ENCODE data around the gene MCEMP1. TPM values are rescaled to one million over a fixed set of nuclear protein-coding genes. Genes with fewer than 3 reads are reported as not detected.
A peak's percentile ranks its signal among the peaks of the same experiment; 100 is the strongest.

Gene MCEMP1
- total and polyA plus RNA-seq, 2 experiments from 2014 or later: not detected

DNA sequence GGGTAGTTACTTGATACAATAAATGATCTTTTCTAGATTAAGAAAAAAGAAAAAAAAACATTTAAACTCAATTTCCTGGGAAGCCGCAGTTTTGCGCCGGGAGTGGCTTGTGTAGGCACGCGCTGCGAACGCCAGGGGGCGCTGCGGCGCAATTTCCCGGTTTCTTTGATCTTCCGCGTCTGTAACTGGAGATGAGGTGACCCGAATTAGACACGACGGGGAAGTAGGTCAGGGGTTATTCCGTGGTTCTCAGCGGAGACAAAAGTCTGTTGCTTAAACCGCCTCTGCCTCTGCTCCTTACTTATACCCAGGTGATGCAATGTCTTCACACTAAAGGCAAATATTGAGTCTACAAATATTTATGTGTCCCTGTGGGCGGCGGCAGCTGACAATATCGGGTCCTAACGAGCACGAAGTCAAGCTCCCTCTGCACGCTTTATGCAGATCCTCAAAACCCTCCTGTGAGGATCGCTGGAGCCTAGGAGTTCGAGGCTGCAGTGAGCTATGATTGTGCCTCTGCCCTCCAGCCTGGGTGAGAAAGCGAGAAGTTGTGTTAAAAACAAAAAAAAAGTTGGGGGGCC is 24.7 kb upstream of the MCEMP1 start:
- WGBS (ENCODE audit: low lambda C conversion rate, missing lambda C conversion rate): 7% methylated on average over 28 of the region's 28 CpGs
- H3K27me3 ChIP-seq: no peaks in the 10 kb centered on the region
- no peaks in the 10 kb centered on the region for H3K36me3 ChIP-seq (replicated peaks; ENCODE audit: insufficient read depth, low read depth)
- H3K4me2 ChIP-seq: peak overlapping the region; percentile 77
- H3K27ac ChIP-seq: peak overlapping the region; percentile 41
- peak; percentile 87 for DNase-seq (ENCODE audit: low spot score)
- H4K20me1 ChIP-seq (ENCODE audit: insufficient read depth, poor library complexity, severe bottlenecking): no peaks in the 10 kb centered on the region
- H3K9me3 ChIP-seq (ENCODE audit: low read depth): no peaks in the 10 kb centered on the region
- H3K9me2 ChIP-seq (replicated peaks; ENCODE audit: insufficient read depth): no peaks in the 10 kb centered on the region
- no peaks in the 10 kb centered on the region for H3K79me2 ChIP-seq
- H3K4me1 ChIP-seq (ENCODE audit: insufficient read depth): no peaks in the 10 kb centered on the region
- no peak overlapping the region for H3K4me3 ChIP-seq
- peak overlapping the region; percentile 54 for H2AFZ ChIP-seq
- no peak for TF ChIP-seq EZH2phosphoT487 (IDR thresholded peaks at IDR 0.05; ENCODE audit: low read depth, severe bottlenecking, unreplicated experiment)
- no peak for TF ChIP-seq EZH2 (IDR thresholded peaks at IDR 0.05; ENCODE audit: borderline replicate concordance)
- TF ChIP-seq, protein P1, sequence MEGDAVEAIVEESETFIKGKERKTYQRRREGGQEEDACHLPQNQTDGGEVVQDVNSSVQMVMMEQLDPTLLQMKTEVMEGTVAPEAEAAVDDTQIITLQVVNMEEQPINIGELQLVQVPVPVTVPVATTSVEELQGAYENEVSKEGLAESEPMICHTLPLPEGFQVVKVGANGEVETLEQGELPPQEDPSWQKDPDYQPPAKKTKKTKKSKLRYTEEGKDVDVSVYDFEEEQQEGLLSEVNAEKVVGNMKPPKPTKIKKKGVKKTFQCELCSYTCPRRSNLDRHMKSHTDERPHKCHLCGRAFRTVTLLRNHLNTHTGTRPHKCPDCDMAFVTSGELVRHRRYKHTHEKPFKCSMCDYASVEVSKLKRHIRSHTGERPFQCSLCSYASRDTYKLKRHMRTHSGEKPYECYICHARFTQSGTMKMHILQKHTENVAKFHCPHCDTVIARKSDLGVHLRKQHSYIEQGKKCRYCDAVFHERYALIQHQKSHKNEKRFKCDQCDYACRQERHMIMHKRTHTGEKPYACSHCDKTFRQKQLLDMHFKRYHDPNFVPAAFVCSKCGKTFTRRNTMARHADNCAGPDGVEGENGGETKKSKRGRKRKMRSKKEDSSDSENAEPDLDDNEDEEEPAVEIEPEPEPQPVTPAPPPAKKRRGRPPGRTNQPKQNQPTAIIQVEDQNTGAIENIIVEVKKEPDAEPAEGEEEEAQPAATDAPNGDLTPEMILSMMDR (IDR thresholded peaks at IDR 0.05; ENCODE audit: poor library complexity): peak; percentile 95

DNA sequence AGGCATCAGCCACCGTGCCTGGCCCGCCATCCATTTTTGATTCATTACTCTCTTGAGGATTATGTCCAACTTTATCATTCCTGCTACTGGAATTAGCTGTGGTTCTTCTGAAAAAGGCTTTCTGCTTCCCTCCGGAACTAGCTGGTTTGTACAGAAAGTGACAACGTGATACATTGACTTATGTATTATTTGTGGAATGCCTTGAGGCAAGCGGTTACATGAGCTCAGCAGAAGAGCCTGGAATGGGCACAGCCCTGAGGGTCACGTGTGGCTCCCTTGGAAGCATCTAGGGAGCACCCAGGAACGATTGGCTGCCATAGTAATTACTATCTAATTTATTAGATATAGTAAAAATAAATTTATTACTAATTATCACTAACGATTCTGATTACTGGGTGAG is 22.5 kb upstream of the MCEMP1 start:
- Histone ChIP-seq H3K9me3 (ENCODE audit: low read depth) (no peaks in the 10 kb centered on the region), H3K36me3 (replicated peaks; ENCODE audit: insufficient read depth, low read depth) (no peaks in the 10 kb centered on the region), H3K9me2 (replicated peaks; ENCODE audit: insufficient read depth) (no peaks in the 10 kb centered on the region), H3K4me1 (ENCODE audit: insufficient read depth) (no peaks in the 10 kb centered on the region), H3K27ac (no peak overlapping the region), H3K4me3 (no peak overlapping the region), H3K4me2 (no peak overlapping the region), H3K27me3 (no peaks in the 10 kb centered on the region), H2AFZ (no peak overlapping the region), H4K20me1 (ENCODE audit: insufficient read depth, poor library complexity, severe bottlenecking) (no peaks in the 10 kb centered on the region), H3K79me2 (no peaks in the 10 kb centered on the region)
- WGBS (ENCODE audit: low lambda C conversion rate, missing lambda C conversion rate): 67% methylated on average over 8 of the region's 8 CpGs
- DNase-seq (ENCODE audit: low spot score): no peak
- TF ChIP-seq, protein P1 (IDR thresholded peaks at IDR 0.05; ENCODE audit: poor library complexity): no peak
- TF ChIP-seq EZH2 (IDR thresholded peaks at IDR 0.05; ENCODE audit: borderline replicate concordance) (no peak), EZH2phosphoT487 (IDR thresholded peaks at IDR 0.05; ENCODE audit: low read depth, severe bottlenecking, unreplicated experiment) (no peak)

DNA sequence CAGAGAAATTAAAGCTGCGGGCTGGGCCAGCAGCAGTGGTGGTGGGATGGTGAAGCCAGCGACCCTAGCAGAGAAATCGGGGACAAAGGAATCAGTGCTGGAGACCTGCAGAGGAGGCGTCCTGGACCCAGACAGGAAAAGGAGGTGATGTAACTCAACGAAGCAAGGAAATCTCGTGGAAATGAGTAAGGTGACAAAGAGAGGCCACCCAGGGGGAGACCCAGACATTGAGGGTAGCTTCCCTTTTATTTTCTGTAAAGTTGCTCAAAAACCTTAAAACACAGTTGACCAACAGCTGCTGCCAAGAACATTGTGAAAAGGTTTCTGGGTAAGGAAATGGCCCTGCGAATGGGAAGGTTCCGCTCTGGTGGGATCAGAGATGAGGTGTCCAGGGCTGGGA is 21.3 kb upstream of the MCEMP1 start:
- no peaks in the 10 kb centered on the region for H3K4me1 ChIP-seq (ENCODE audit: insufficient read depth)
- no peak overlapping the region for H3K4me2 ChIP-seq
- WGBS (ENCODE audit: low lambda C conversion rate, missing lambda C conversion rate): 85% methylated on average over 8 of the region's 8 CpGs
- H3K9me2 ChIP-seq (replicated peaks; ENCODE audit: insufficient read depth): no peaks in the 10 kb centered on the region
- no peaks in the 10 kb centered on the region for H3K27me3 ChIP-seq
- no peaks in the 10 kb centered on the region for H3K9me3 ChIP-seq (ENCODE audit: low read depth)
- H3K79me2 ChIP-seq: no peaks in the 10 kb centered on the region
- no peak overlapping the region for H2AFZ ChIP-seq
- H4K20me1 ChIP-seq (ENCODE audit: insufficient read depth, poor library complexity, severe bottlenecking): no peaks in the 10 kb centered on the region
- DNase-seq (ENCODE audit: low spot score): no peak
- H3K4me3 ChIP-seq: no peak overlapping the region
- H3K36me3 ChIP-seq (replicated peaks; ENCODE audit: insufficient read depth, low read depth): no peaks in the 10 kb centered on the region
- no peak overlapping the region for H3K27ac ChIP-seq
- no peak for TF ChIP-seq EZH2 (IDR thresholded peaks at IDR 0.05; ENCODE audit: borderline replicate concordance)
- TF ChIP-seq, protein P1 (IDR thresholded peaks at IDR 0.05; ENCODE audit: poor library complexity): no peak
- TF ChIP-seq EZH2phosphoT487 (IDR thresholded peaks at IDR 0.05; ENCODE audit: low read depth, severe bottlenecking, unreplicated experiment): no peak
